Parathyroid adenoma (tissue), 2 donors: Measurements from ENCODE around the gene FOXO3.

Experiments used
- H2AFZ ChIP-seq: fragments of 300-600 bp; sonication (generic); one replicate; pipeline ENCODE4 v1.7.0; 2017; ENCODE audit warnings: antibody characterized with exemption, mild to moderate bottlenecking
- H3K27ac ChIP-seq: fragments of 300-600 bp; sonication (generic); one replicate; pipeline ENCODE4 v1.7.0; 2017
- H3K27me3 ChIP-seq: fragments of 300-600 bp; sonication (generic); one replicate; pipeline ENCODE4 v1.7.0; 2017; ENCODE audit warnings: low read length; ENCODE audit not compliant: control insufficient read depth, insufficient read depth
- H3K36me3 ChIP-seq: fragments of 300-600 bp; sonication (generic); one replicate; pipeline ENCODE4 v1.7.0; 2017; ENCODE audit warnings: low read length; ENCODE audit not compliant: control insufficient read depth, insufficient read depth
- H3K4me1 ChIP-seq: fragments of 300-600 bp; sonication (generic); one replicate; pipeline ENCODE4 v1.7.0; 2017; ENCODE audit warnings: control low read depth
- H3K4me2 ChIP-seq: fragments of 300-600 bp; sonication (generic); one replicate; pipeline ENCODE4 v1.7.0; 2017; ENCODE audit warnings: low read length
- H3K4me3 ChIP-seq: fragments of 300-600 bp; sonication (generic); one replicate; pipeline ENCODE4 v1.7.0; 2017; ENCODE audit warnings: low read depth, low read length
- H3K79me2 ChIP-seq: fragments of 300-600 bp; sonication (generic); one replicate; pipeline ENCODE4 v1.7.0; 2017; ENCODE audit warnings: control low read depth
- H3K9ac ChIP-seq: fragments of 300-600 bp; sonication (generic); one replicate; pipeline ENCODE4 v1.7.0; 2017; ENCODE audit warnings: mild to moderate bottlenecking
- H3K9me3 ChIP-seq: fragments of 300-600 bp; sonication (generic); one replicate; pipeline ENCODE4 v1.7.0; 2017; ENCODE audit warnings: low read length; ENCODE audit not compliant: control insufficient read depth
- CTCF ChIP-seq: fragments of 300-600 bp; sonication (generic); IDR thresholded peaks from one replicate; pipeline ENCODE4 v1.7.0; 2017; ENCODE audit warnings: antibody characterized with exemption, mild to moderate bottlenecking
- donor health status: primary hyperparathyroidism.

The FOXO3 gene

GRCh38 chr6:108621117-108621516, 60.4 kb downstream of the FOXO3 start:
- Histone ChIP-seq H2AFZ (no peak overlapping the region), H3K4me2 (no peak overlapping the region), H3K4me1 (peaks cover 2% of the 10 kb centered on the region), H3K9ac (no peak overlapping the region), H3K27ac (no peak overlapping the region), H3K4me3 (no peak overlapping the region), H3K36me3 (no peaks in the 10 kb centered on the region), H3K27me3 (no peaks in the 10 kb centered on the region), H3K9me3 (no peaks in the 10 kb centered on the region), H3K79me2 (peaks cover 73% of the 10 kb centered on the region)
- no peak for TF ChIP-seq CTCF

- H3K9me3 ChIP-seq: no peaks in the 10 kb centered on the region
- H2AFZ ChIP-seq: no peak overlapping the region
- no peak for TF ChIP-seq CTCF
- H3K4me3 ChIP-seq: no peak overlapping the region
- no peaks in the 10 kb centered on the region for H3K27me3 ChIP-seq
- no peak overlapping the region for H3K9ac ChIP-seq
- H3K4me1 ChIP-seq: peaks cover 2% of the 10 kb centered on the region
- peaks cover 74% of the 10 kb centered on the region for H3K79me2 ChIP-seq
- H3K36me3 ChIP-seq: no peaks in the 10 kb centered on the region
- no peak overlapping the region for H3K4me2 ChIP-seq
- no peak overlapping the region for H3K27ac ChIP-seq
Measured at GRCh38 chr6:108622641-108623298, 62.1 kb downstream of the FOXO3 start.

- TF ChIP-seq CTCF: no peak
- no peaks in the 10 kb centered on the region for H3K9me3 ChIP-seq
Measured at GRCh38 chr6:108623995-108624394, 63.3 kb downstream of the FOXO3 start.

GRCh38 chr6:108625581-108625980, 64.9 kb downstream of the FOXO3 start:
- Histone ChIP-seq H3K27ac (no peak overlapping the region), H3K4me1 (no peaks in the 10 kb centered on the region), H3K4me2 (no peak overlapping the region), H3K9me3 (no peaks in the 10 kb centered on the region), H3K4me3 (no peak overlapping the region), H3K36me3 (no peaks in the 10 kb centered on the region), H2AFZ (no peak overlapping the region), H3K9ac (no peak overlapping the region), H3K79me2 (peaks cover 62% of the 10 kb centered on the region), H3K27me3 (no peaks in the 10 kb centered on the region)
- no peak for TF ChIP-seq CTCF

More at GRCh38 chr6:108623995-108624394, 63.3 kb downstream of the FOXO3 start:
- H3K27ac ChIP-seq: no peak overlapping the region
- no peak overlapping the region for H2AFZ ChIP-seq
- no peak overlapping the region for H3K4me3 ChIP-seq
- H3K9ac ChIP-seq: no peak overlapping the region
- no peaks in the 10 kb centered on the region for H3K4me1 ChIP-seq
- H3K4me2 ChIP-seq: no peak overlapping the region
- no peaks in the 10 kb centered on the region for H3K27me3 ChIP-seq
- H3K79me2 ChIP-seq: peaks cover 70% of the 10 kb centered on the region
- H3K36me3 ChIP-seq: no peaks in the 10 kb centered on the region

GRCh38 chr6:108626777-108627176, 66.1 kb downstream of the FOXO3 start:
- no peak overlapping the region for H3K4me3 ChIP-seq
- no peaks in the 10 kb centered on the region for H3K9me3 ChIP-seq
- H3K4me1 ChIP-seq: peaks cover 5% of the 10 kb centered on the region
- no peak for TF ChIP-seq CTCF
- no peak overlapping the region for H3K4me2 ChIP-seq
- H3K36me3 ChIP-seq: no peaks in the 10 kb centered on the region
- peaks cover 59% of the 10 kb centered on the region for H3K79me2 ChIP-seq
- H3K27ac ChIP-seq: no peak overlapping the region
- no peak overlapping the region for H3K9ac ChIP-seq
- H2AFZ ChIP-seq: no peak overlapping the region
- no peaks in the 10 kb centered on the region for H3K27me3 ChIP-seq
